HG03064 (cell line): ENCODE results near the gene ITPR2.
"Not testable (repeated sequence)": the region's sequence is repeated elsewhere in the genome, so short reads cannot be mapped to it uniquely, and the experiment has no call there.

Source experiments
- ATAC-seq: cut with Tn5 transposase; IDR thresholded peaks from one replicate; pipeline ENCODE4 v1.9.1; 2021; ENCODE audit warnings: low read depth; ENCODE audit not compliant: unreplicated experiment

ITPR2 gene

GRCh38 chr12:26488351-26488750, 344.6 kb downstream of the ITPR2 start:
- no peak for ATAC-seq

- peak; percentile 91 for ATAC-seq
Measured at GRCh38 chr12:26473291-26473690, 359.7 kb downstream of the ITPR2 start.

- peak; percentile 78 for ATAC-seq
Measured at GRCh38 chr12:26471560-26471959, 361.4 kb downstream of the ITPR2 start.

- ATAC-seq, result no peak
Measured at GRCh38 chr12:26469421-26470180, 363.4 kb downstream of the ITPR2 start.

GRCh38 chr12:26467351-26467750, 365.6 kb downstream of the ITPR2 start:
- no peak for ATAC-seq

GRCh38 chr12:26466726-26467125, 366.3 kb downstream of the ITPR2 start:
- no peak for ATAC-seq

GRCh38 chr12:26465419-26466097, 367.4 kb downstream of the ITPR2 start:
- no peak for ATAC-seq

GRCh38 chr12:26461776-26462175, 371.2 kb downstream of the ITPR2 start:
- ATAC-seq, result no peak

- no peak for ATAC-seq
Measured at GRCh38 chr12:26460361-26460760, 372.6 kb downstream of the ITPR2 start.

- no peak for ATAC-seq
Measured at GRCh38 chr12:26455936-26456574, 376.9 kb downstream of the ITPR2 start.

GRCh38 chr12:26453246-26453645, 379.7 kb downstream of the ITPR2 start:
- ATAC-seq, result no peak

- no peak for ATAC-seq
Measured at GRCh38 chr12:26452511-26452910, 380.5 kb downstream of the ITPR2 start.

- no peak for ATAC-seq
Measured at GRCh38 chr12:26451763-26452162, 381.2 kb downstream of the ITPR2 start.

- ATAC-seq, result no peak
Measured at GRCh38 chr12:26445909-26446308, 387.1 kb downstream of the ITPR2 start.

GRCh38 chr12:26443309-26443708, 389.7 kb downstream of the ITPR2 start:
- ATAC-seq, result no peak

- ATAC-seq, result no peak
Measured at GRCh38 chr12:26441434-26441833, 391.6 kb downstream of the ITPR2 start.

GRCh38 chr12:26435069-26435404, 398.0 kb downstream of the ITPR2 start:
- ATAC-seq, result no peak

GRCh38 chr12:26434299-26435068, 398.5 kb downstream of the ITPR2 start:
- ATAC-seq, result no peak

- ATAC-seq, result not testable (repeated sequence)
Measured at GRCh38 chr12:26433701-26434100, 399.3 kb downstream of the ITPR2 start.

GRCh38 chr12:26431211-26431610, 401.8 kb downstream of the ITPR2 start:
- no peak for ATAC-seq

- ATAC-seq, result not testable (repeated sequence)
Measured at GRCh38 chr12:26430596-26430995, 402.4 kb downstream of the ITPR2 start.
